ENCODE data around the gene SCRN1. TPM values are rescaled to one million over a fixed set of nuclear protein-coding genes. Genes with fewer than 3 reads are reported as not detected.

Gene SCRN1
- total RNA-seq, 1 donor from 2014 or later = 36.1 TPM

GRCh38 chr7:30026229-30027064 is 36.8 kb upstream of the SCRN1 start, which contains the start of gene FKBP14:
Gene FKBP14 (minus strand): TSS chr7:30026702. CDS start chr7:30026508, 194 bp downstream.
- intact Hi-C loops (cut with DNase I) = no loop called here
- H3K27me3 ChIP-seq = no peaks in the 10 kb centered on the region
- DNase-seq (peak; percentile 97), ATAC-seq (peak; percentile 93)
- no peaks in the 10 kb centered on the region for H3K36me3 ChIP-seq
- H3K4me3 ChIP-seq = peak within 1 kb of the TSS; percentile 84
- no peaks in the 10 kb centered on the region for H3K9me3 ChIP-seq
- no peak for TF ChIP-seq CTCF (IDR thresholded peaks at IDR 0.05)
- peaks cover 31% of the 10 kb centered on the region for H3K4me1 ChIP-seq
- peak within 1 kb of the TSS; percentile 83 for H3K27ac ChIP-seq

- DNase-seq = no peak
- no peak for ATAC-seq
- H3K36me3 ChIP-seq = no peaks in the 10 kb centered on the region
- H3K9me3 ChIP-seq = no peaks in the 10 kb centered on the region
- H3K27me3 ChIP-seq = no peaks in the 10 kb centered on the region
- peaks cover 22% of the 10 kb centered on the region for H3K4me1 ChIP-seq
- no peak overlapping the region for H3K27ac ChIP-seq
- no peak for TF ChIP-seq CTCF (IDR thresholded peaks at IDR 0.05)
- H3K4me3 ChIP-seq = no peak overlapping the region
- intact Hi-C loops (cut with DNase I) = no loop called here
Measured at GRCh38 chr7:30023524-30023923, 33.9 kb upstream of the SCRN1 start.

- no peak overlapping the region for H3K27ac ChIP-seq
- no peaks in the 10 kb centered on the region for H3K9me3 ChIP-seq
- DNase-seq = no peak
- intact Hi-C loops (cut with DNase I) = no loop called here
- no peaks in the 10 kb centered on the region for H3K27me3 ChIP-seq
- peaks cover 22% of the 10 kb centered on the region for H3K4me1 ChIP-seq
- no peak for ATAC-seq
- H3K36me3 ChIP-seq = no peaks in the 10 kb centered on the region
- TF ChIP-seq CTCF (IDR thresholded peaks at IDR 0.05) = no peak
- H3K4me3 ChIP-seq = no peak overlapping the region
Measured at GRCh38 chr7:30022991-30023390, 33.4 kb upstream of the SCRN1 start.

DNA sequence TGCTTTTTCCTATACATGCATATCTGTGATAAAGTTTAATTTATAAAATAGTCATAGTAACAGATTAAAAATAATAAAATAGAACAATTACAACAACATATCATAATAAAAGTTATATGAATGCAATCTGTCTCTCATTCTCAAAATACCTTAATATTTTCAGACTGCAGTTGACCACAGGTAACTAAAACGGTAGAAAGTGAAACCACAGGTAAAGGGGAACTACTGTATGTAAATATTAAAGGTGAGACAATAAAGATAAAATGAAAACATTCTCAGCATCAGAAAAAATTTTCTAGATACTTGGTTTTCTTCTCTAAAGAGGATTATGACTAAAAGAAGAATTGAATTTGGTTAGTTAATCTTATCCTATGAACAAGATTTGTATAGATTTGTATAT is 30.9 kb upstream of the SCRN1 start:
- Histone ChIP-seq H3K4me3 (no peak overlapping the region), H3K36me3 (no peaks in the 10 kb centered on the region), H3K4me1 (peaks cover 11% of the 10 kb centered on the region), H3K27me3 (no peaks in the 10 kb centered on the region), H3K9me3 (no peaks in the 10 kb centered on the region), H3K27ac (no peak overlapping the region)
- DNase-seq (no peak), ATAC-seq (no peak)
- no peak for TF ChIP-seq CTCF (IDR thresholded peaks at IDR 0.05)
- intact Hi-C loops (cut with DNase I) = no loop called here

GRCh38 chr7:30019960-30020359 is 30.4 kb upstream of the SCRN1 start:
- no peak for ATAC-seq
- peaks cover 5% of the 10 kb centered on the region for H3K4me1 ChIP-seq
- H3K9me3 ChIP-seq = no peaks in the 10 kb centered on the region
- H3K4me3 ChIP-seq = no peak overlapping the region
- H3K27me3 ChIP-seq = no peaks in the 10 kb centered on the region
- intact Hi-C loops (cut with DNase I) = no loop called here
- no peaks in the 10 kb centered on the region for H3K36me3 ChIP-seq
- no peak for TF ChIP-seq CTCF (IDR thresholded peaks at IDR 0.05)
- no peak overlapping the region for H3K27ac ChIP-seq
- DNase-seq = no peak
